ENCODE data around the gene ITGA2. TPM values are rescaled to one million over a fixed set of nuclear protein-coding genes. Genes with fewer than 3 reads are reported as not detected.
"Not testable (repeated sequence)": the region's sequence is repeated elsewhere in the genome, so short reads cannot be mapped to it uniquely, and the experiment has no call there.

ITGA2 gene
- polyA plus RNA-seq (2013, experiment 1 of 2; ENCODE audit: insufficient read length): 1.0 TPM
- 0.47 TPM for polyA plus RNA-seq (2013, experiment 2 of 2; ENCODE audit: insufficient read length)

DNA sequence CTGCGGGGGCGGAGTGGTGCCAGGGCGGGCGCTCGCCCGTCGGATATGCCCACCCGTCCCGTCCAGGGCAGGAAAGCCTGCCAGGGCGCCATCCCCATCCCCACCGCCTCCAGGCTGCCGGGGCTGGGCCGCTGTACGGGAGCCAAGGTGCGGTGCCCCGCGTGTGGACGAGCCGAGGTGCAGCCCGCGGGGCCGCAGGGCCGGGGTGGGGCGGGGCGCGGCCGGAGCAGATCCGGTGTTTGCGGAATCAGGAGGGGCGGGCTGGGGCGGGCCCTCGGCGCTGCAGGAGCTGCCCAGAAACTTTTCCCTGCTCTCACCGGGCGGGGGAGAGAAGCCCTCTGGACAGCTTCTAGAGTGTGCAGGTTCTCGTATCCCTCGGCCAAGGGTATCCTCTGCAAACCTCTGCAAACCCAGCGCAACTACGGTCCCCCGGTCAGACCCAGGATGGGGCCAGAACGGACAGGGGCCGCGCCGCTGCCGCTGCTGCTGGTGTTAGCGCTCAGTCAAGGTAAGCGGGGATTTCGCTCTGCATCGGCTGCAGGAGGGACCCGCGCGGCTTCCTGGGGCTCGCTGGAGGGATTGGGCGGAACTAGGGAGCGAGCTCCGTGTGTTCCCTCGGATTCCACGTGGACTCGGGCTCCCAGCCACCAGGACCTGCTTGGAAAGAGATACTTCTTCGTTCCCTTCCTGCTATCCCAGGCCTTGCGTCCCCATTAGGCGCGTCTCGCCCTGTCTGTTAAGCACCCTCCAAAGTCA lies at the start of gene ITGA2:
TSS of gene ITGA2 (plus strand) at position 328 of the 756 bp plus-strand sequence. CDS start at position 445, 117 bp downstream.
- DNase-seq: peak; percentile 33

DNA sequence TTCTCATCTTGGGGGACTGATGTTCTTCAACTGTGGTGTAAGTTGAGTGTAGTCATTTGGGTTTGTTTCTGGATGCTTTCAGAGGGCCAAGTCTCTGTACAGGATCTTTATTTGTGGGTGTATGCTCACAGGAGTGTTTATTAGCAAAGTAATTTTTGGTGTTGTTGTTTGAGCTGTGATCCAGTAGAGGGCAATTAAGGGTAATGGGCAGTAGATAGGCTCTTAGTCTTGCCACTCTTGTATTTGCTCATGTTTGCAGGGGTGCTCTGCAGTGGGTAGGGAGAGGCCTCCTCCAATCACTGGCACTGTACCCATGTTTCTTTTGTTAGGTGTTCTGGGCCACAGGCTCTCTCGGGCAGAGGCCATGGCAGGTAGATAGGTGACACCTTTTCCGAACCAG lies 45.9 kb upstream of the ITGA2 start:
- no peak for DNase-seq

DNA sequence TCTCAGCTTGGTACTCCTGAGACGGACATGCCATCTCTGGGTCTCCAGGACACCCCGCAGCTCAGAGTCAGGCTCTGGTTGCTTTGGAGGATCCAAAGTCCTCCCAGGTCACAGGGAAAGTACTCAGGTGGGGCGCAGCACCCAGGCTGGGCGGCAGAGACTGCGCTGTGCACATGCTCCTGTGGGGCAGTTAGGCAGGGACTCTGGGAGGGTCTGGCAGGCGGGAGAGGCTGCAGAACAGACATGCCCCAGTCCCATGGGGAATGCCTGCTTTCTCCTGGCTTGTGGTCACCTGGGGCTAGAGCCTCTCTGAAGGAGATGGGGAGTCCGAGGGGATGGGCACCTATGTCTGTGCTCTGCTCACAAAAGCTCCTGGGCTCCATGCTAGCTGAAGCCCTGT lies 45.3 kb upstream of the ITGA2 start:
- no peak for DNase-seq

DNA sequence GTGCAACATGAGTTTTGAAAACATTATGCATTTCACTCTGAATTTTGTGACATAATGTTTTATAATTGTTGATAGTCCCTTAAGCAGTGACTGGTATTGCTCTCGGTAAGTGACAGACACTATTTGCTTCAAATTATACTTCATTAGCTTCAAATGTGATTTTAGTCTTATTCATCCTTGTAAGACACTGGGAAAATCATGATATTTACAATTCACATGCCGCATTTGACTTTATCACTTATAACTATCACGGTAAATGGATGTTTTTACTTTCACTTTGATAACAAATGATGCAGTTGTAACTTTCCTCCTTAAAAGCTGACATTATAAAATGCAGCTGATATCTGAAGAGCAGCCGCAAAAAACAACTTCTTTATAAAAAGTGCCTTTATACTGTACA lies 44.1 kb upstream of the ITGA2 start:
- DNase-seq: no peak

DNA sequence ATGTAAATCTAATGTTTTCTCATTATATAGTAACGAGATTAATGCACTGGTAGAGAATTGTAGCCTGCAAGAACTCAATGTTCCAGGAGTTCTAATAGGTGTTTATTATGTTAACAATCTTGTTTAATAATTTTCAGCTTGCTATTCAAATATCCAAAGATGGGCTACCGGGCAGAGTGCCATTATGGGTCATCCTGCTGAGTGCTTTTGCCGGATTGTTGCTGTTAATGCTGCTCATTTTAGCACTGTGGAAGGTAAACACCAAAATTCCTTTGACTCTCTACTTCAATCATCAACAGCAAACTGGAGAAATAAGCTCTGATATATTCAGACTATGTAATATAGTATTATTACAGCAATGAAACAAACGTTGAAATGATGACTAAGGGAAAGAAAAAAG lies 41.9 kb upstream of the ITGA2 start:
- DNase-seq: peak; percentile 5

DNA sequence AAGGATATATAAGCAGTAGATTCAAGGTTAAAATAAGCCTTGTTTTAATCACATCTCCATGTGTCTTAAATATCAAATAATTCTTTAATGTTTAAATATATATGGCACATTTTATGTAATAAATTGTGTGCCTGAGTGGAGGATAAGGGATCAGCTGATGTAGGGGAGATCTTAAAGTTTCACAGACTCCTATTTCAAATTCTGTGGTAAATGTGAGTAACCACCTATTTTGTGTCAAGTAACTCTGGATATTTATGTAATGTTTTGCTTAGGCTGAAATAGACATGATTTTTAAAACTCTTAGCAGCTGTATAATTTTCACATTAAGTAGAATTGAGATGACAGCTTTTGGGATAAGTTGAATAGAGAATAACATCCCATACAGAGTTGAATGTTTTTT lies 41.3 kb upstream of the ITGA2 start:
- peak; percentile 27 for DNase-seq

DNA sequence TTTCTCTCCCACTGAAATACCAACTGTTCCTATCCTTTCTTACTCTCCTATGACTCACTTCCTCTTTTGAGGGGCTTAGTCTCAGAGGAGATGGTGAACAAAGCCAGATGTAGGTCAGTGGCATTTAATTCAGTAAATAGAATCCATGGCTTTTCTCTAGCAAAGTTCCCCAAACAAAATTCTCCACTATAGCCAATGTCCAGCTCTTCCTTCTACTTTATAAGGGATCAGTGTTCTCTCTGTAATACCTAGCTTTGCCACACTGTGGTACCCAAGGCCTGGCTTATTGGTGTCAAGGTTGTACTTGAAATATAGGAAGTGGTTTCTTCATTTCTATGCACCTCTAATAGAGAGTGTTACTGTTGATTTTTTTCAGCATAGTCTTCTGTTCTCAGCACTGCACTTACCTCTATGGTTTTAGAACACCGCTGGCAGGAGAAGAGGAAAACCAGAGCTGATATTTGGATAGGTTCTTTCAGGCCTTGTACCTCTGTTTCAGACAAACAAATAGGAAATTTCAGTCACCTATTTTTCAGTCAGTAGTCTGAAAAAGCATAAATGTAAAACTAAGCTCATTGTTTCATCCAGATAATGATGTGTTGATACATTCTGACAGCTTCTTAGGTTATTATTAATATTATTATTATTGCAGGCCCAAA lies 40.6 kb upstream of the ITGA2 start:
- DNase-seq: peak; percentile 84

DNA sequence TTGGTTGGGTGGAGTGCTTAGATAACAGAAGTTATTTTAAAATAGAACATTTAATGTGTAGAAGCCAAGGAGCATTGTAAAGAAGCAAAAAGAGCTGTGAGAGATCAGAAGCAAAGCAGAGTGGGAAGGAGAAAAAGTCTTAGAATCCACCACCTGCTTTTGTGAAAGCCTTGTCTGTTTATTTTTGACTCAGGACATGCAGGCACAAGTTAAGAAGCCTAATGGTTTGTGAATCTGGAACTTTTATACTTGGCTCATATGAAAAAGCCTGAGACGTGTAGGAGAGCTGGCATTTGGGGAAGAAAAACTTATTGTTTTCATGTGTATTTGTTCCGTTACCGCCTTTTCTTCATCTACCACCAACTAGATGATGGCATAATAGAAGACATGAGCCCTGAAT lies 38.5 kb upstream of the ITGA2 start:
- DNase-seq: no peak

DNA sequence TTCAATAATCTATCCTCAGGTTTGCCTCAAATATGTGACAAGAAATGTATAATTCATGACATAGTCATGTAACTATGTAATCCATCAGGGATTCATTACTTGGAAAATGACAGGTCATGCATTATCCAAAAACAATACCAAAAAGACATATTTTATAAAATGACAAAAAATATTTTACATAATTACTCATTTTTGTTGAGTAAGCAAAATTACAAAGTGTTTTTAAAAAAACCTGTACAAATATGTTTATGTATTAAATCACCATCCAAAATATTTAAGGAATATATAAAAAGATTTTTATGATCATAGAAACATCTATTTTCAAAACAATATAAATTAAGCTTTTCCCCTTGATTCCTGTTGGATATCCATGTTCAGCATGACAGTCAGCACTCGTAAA lies 36.7 kb upstream of the ITGA2 start:
- no peak for DNase-seq

DNA sequence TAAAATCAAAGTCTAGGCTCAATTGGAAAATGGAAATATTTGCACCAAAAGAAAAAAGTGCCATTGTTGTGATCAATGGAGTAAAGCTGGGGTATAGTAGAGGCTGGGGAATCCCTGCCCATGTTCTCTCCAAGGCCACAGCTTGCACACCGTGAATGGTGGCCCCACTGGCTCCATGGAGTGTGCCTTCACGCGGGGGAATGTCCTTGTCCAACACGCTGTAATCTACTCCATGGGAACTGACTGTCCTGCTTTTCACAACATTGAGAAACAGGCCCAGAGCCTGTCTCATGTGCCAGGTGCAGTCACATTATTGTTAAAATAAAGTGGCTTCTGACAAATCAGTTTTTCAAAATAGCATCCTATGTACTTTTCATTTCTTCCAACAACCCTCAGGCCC lies 33.1 kb upstream of the ITGA2 start:
- DNase-seq: no peak

DNA sequence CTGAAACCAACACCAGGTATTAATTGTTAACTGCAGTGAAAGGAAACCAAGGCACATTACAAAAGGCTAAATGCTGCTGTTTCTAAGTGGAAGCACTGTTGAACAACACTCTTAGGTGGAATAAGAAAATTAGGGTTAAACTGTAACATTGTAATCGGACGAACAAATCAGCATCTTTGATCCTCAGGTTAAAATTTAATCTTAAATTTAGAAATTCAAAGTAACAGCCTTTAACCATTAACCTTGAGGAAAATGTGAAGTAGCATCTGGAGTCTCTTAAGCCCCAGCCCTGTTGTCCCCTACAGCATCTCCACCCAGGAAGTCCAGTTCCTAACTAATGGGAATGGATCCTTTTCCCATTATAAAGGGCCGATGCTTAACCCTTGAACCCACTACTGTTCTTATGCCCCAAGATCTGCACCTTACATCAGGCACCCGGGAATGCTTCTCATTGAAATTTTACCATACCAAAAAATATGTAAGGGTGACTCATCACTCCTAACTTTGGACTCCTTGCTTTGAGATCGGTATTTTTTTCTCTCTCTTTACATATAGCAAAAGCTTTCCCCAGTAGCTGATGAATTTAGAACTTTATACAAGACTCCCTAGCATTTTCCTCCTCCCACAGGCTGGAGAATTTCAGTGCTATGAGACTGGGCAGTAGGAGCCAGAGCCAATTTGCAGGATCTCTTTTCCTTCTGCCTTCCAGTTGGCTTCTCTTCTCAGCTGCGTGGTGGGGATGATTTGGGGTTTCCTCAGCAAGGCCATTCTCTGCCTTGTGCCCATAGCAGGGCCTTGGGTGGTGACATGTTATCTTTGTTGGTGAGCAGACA lies 32.0 kb upstream of the ITGA2 start:
- DNase-seq: peak; percentile 47

DNA sequence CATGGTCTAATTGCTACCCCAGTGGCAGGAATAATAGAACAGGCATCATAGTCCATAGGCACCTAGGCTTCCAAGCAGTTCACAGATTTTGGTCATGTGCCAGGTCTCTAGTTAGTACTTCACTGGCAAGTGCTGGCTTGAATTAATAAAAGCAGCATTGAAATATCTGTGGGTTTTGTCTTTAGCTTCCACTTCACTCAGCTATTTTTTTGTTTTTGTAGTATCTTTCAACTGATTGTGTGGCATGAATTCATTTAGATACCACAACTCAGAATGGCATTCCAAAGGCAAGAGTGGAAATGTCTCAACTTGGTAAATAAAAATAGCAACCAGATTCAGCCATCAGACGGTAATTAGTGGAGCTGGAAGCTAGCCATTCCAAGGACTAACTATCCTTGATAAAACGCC lies 27.9 kb upstream of the ITGA2 start:
- peak; percentile 23 for DNase-seq

DNA sequence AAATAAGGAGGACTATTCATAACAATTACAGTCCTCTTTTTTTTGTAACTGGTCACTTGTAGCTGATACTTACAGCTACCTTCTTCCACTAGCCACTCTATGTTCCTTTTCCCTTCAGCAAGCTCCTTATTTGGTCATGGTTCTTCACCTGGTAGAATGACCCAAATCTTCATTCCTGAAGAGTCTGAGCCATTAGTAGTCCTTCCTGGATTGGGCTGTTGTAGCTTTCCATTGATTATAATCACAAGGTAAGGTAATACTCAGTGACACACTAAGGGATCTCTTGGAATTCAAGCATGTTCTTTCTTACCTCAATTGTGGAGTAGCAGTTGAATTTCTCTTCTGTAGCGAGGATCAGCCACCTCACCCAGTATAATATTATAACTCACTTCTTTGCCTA lies 25.5 kb upstream of the ITGA2 start:
- no peak for DNase-seq

DNA sequence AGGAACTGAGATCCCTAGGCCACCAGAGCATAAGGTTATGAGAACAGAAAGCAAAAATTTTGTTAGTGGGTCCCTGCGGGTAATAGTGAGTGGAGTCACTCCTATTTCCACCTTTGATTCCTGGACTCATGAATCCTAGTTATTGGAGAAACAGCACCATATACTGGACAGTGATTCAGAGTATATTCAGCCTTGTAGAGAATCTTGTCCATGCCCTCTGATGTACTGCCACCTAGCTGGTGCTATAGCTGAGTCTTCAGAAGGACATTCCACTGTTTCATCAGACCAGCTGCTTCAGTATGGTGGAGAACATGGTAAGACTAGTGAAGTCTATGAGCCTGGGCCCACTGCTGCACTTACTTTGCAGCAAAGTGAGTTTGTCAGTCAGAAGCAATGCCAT lies 25.0 kb upstream of the ITGA2 start:
- peak; percentile 21 for DNase-seq

DNA sequence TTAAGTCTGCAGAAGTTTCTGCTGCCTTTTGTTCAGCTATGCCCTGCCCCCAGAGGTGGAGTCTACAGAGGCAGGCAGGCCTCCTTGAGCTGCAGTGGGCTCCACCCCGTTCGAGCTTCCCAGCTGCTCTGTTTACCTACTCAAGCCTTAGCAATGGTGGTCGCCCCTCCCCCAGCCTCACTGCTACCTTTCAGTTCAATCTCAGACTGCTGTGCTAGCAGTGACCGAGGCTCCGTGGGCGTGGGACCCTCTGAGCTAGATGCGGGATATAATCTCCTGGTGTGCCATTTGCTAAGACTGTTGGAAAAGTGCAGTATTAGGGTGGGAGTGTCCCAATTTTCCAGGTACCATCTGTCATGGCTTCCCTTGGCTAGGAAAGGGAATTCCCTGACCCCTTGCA lies 13.0 kb upstream of the ITGA2 start:
- not testable (repeated sequence) for DNase-seq

DNA sequence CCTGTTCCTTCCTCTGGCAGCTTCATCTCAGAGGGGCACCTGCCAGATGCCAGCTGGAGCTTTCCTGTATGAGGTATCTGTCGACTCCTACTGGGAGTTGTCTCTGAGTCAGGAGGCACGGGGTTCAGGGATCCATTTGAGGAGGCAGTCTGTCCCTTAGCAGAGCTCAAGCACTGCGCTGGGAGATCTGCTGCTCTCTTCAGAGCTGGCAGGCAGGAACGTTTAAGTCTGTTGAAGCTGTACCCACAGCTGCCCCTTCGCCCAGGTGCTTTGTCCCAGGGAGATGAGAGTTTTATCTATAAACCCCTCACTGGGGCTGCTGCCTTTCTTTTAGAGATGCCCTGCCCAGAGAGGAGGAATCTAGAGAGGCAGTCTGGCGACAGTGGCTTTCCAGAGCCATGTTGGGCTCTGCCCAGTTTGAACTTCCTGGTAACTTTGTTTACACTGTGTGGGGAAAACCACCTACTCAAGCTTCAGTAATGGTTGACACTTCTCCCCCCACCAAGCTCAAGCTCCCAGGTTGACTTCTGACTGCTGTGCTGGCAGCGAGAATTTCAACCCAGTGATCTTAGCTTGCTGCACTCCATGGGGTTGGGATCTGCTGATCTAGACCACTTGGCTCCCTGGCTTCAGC lies 11.8 kb upstream of the ITGA2 start:
- no peak for DNase-seq

DNA sequence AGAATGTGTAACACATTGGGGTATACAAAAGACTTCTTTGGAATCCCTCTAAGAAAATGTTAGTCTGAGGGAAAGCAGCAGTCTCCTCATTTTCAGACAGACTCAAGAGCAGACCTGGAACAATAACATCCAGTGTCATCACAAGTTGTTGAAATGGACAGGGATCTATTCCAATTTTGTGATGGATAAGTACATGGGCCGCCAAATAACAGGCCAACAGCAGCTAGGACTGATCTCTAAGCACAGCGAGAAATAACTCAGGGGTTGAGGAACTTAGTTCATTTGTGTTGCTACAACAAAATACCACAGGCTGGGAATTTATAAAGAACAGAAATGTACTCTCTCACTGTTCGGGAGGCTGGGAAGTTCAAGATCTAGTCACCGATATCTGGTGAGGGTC lies 7.6 kb upstream of the ITGA2 start:
- DNase-seq: no peak

DNA sequence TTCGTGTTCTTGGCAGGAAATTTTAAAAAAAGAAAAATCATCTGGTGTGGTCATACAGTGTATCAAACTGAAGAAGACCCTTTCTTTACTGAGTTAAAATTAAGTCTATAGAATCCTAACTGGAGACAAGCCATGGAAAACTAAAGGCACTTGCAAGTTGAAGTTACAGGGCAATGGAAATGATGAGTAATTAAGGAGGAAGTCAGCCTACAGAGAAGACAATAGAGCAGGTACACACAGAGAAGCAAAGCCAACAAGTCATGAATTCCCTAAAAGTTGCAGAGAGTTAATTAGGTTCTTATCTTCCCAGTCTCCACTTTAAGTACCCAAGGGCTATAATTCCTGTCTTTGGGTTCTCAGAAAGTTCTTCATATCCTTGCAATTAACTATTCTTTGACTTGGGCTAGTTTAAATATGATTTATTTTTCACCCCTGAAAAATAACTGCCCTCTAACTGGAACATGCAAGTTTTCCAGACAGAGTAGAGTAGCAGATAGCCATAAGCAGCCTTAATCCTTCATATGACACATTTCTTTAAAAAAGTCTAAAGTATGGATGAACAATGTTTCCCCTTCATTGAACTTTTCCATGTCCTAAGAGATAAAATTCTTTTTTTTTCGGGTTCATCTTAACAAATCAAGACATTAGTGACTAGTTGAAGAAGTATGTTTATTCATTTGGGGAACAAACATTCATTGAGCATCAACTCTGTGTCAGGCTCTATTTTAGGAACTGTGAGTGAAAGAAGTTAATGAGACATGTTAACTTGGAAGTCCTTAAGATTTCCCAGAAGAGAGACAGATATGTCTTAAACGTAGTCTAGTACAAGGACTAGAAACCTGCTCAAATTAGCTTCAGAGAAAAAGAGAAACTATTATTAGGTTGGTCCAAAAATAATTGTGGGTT lies 5.2 kb upstream of the ITGA2 start:
- DNase-seq: peak; percentile 47

DNA sequence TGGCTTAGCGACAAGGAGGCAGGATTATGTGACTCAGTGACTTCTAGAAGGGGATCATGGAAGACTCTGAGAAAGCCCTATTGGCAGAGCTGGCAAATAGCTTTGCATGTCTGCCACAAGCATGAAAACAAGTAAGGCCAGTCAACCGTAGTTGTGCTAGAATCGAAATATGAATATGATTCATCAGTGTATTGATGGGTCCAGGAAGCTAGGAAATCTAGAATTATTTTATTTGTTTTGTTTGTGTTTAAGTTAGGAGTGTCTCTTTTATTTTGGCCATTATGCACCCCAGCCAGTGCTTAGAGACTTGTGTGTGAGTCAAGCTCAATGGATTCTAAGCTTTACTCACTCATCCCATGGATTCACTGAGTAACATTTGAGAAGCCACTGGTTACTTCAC lies 3.8 kb upstream of the ITGA2 start:
- peak; percentile 17 for DNase-seq

DNA sequence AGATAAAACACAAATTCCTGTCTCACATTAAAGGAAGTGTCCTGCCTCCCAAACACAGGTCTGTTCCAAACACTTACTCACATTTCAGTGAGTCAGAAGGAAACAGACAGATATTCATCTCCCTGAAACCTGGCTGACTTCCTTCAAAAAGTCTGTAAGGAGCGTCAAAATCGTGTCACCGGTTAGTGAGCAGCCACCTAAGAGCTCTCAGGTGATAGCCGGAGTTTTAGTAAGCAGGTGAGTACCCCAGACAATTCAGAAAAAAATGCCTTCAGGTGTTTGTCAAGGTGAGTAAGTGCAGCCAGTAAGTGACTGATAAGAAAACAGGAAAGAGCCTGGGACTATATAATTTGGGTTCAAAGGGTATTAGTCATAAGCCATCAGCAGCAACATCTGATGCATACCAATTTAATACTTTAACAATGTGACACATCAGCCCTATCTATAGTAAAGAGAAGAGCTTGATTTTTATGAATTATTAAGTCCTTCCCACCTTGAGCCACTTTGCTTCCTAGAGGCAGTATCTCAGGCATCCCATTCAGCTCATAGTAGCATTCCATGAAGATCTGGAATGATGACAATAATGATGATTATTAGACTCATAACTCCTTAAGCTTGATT lies 1.3 kb upstream of the ITGA2 start:
- DNase-seq: peak; percentile 20

DNA sequence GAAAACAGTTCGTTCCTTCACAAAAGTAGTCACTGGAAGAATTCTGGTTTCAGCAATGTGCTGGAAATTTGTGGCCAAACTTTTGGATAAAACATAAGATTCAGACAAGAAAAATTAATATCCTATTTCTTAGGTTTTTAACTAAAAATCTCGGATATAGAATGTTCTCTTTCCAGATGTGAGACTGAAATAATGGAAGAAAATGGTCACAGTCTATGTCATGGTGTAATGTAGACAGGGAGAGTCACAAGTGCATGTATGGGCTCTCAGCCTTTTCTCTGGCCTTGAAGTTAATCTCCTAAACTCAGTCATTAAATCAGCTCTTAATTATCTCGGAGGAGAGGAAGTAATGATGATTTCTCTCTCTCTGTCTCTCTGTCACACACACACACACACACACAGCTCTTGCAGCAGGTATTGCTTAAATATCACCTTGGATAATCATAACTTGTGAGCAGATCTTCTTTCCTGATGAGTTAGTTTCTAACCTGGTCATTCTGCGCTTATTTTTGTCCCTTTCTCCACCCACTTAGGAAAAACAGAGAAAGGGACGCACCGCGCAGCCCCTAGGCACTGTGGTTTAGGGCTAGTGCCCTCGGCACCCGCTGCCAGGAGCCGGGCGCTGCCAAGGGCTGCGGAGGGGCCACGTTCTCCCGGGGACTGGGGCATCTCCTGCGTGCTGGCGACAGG lies 672 bp upstream of the ITGA2 start:
- DNase-seq: no peak

All from fibroblast of skin of back (primary cell).